A673 (cell line): ENCODE results near the gene CCDC12.

Source experiments
- EZH2 ChIP-seq: fragments of 200-600 bp; sonication (generic); IDR thresholded peaks from 2 replicates; pipeline ENCODE4 v1.6.1; 2017; ENCODE audit warnings: borderline replicate concordance, low read depth, mild to moderate bottlenecking, mixed read lengths, antibody characterized with exemption, low read length; ENCODE audit not compliant: poor library complexity, severe bottlenecking
- TF ChIP-seq, protein P1 (sequence below): fragments of 300-800, 200-600 bp; sonication (generic); conservative IDR thresholded peaks from 2 replicates; pipeline ENCODE4 v1.5.1; 2017; ENCODE audit warnings: low read depth, mild to moderate bottlenecking, antibody characterized with exemption, low read length, moderate library complexity, mixed read lengths

DNA sequence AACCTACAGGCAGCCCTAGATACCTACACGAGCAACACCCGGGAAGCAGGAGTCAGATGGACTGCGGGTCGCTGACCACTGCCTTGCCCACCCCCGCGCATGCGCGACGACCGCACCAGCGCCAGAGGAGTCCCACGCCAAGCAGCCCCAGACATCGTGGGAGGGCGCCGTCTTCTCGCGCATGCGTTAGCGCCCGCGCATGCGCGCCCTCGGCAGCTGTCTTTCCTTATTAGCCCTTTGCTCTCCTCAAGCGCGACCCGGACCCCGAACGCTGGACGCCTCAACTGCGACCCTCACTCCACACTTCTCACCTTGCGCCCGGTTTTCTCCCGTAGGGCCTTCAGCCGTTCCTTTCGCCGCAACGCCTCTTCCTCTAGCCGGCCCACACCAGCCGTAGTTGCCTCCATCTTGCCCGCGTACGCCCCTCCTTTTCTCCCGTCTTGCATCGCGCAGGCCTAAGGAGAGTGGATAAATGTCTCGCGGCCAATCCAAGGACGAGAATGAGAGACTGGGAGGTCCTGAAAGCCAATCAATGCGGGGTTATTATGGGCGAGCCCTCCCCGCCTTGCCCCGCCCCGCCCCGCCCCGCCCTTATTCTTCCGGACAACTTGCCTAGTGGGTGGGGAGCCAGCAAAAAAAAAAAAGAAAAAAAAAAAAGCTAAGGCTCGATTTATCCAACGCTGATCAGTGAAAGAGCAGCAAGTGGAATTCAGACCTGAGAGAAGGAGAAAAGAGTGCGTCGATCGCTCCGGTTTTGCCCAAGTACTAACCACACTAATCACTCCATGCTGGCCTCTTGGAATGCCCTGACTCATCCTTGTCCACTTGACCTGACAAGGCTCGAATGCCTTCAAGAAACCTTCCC lies at the start of gene CCDC12:
- TF ChIP-seq, protein P1, sequence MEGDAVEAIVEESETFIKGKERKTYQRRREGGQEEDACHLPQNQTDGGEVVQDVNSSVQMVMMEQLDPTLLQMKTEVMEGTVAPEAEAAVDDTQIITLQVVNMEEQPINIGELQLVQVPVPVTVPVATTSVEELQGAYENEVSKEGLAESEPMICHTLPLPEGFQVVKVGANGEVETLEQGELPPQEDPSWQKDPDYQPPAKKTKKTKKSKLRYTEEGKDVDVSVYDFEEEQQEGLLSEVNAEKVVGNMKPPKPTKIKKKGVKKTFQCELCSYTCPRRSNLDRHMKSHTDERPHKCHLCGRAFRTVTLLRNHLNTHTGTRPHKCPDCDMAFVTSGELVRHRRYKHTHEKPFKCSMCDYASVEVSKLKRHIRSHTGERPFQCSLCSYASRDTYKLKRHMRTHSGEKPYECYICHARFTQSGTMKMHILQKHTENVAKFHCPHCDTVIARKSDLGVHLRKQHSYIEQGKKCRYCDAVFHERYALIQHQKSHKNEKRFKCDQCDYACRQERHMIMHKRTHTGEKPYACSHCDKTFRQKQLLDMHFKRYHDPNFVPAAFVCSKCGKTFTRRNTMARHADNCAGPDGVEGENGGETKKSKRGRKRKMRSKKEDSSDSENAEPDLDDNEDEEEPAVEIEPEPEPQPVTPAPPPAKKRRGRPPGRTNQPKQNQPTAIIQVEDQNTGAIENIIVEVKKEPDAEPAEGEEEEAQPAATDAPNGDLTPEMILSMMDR, result no peak
- no peak for TF ChIP-seq EZH2
